Liver (tissue), 9 donors: Measurements from ENCODE around the gene OR1I1. TPM values are rescaled to one million over a fixed set of nuclear protein-coding genes. Genes with fewer than 3 reads are reported as not detected.

Source experiments
- DNase-seq: peaks from one replicate; pipeline ENCODE4 v3.0.0-alpha.2; 2017; ENCODE audit warnings: low spot score
- H3K27ac ChIP-seq, 2 donors: one replicate each; pipeline ENCODE4 v1.7.0; 2013; ENCODE audit warnings: inconsistent platforms in 2 of 2, low read length in 2 of 2, control low read depth in 1 of 2, low read depth in 1 of 2, mild to moderate bottlenecking in 1 of 2
- H3K27me3 ChIP-seq, 4 donors: one replicate each; pipeline versions ENCODE4 v1.6.1 to v1.7.0; 2013; ENCODE audit warnings: low read length in 3 of 4, inconsistent platforms in 1 of 4, mild to moderate bottlenecking in 1 of 4, moderate library complexity in 1 of 4; ENCODE audit not compliant: control insufficient read depth in 4 of 4, insufficient read depth in 4 of 4
- H3K36me3 ChIP-seq, 4 donors: one replicate each; pipeline versions ENCODE4 v1.6.1 to v1.7.0; 2013; ENCODE audit warnings: low read length in 3 of 4, mild to moderate bottlenecking in 3 of 4, low read depth in 1 of 4, moderate library complexity in 1 of 4; ENCODE audit not compliant: control insufficient read depth in 4 of 4, insufficient read depth in 3 of 4
- H3K4me1 ChIP-seq, 4 donors: one replicate each; pipeline versions ENCODE4 v1.6.1 to v1.7.0; 2013; ENCODE audit warnings: low read length in 3 of 4, mild to moderate bottlenecking in 3 of 4, moderate library complexity in 1 of 4; ENCODE audit not compliant: control insufficient read depth in 4 of 4, insufficient read depth in 4 of 4
- H3K4me3 ChIP-seq, 3 donors: one replicate each; pipeline versions ENCODE4 v1.6.1 to v1.7.0; 2013; ENCODE audit warnings: low read length in 3 of 3, control low read depth in 1 of 3, low read depth in 1 of 3, mild to moderate bottlenecking in 1 of 3
- H3K9ac ChIP-seq, 2 donors: one replicate each; pipeline ENCODE4 v1.7.0; 2013; ENCODE audit warnings: low read length in 2 of 2, mild to moderate bottlenecking in 2 of 2, moderate library complexity in 2 of 2, control low read depth in 1 of 2, low read depth in 1 of 2
- H3K9me3 ChIP-seq, 4 donors: one replicate each; pipeline versions ENCODE4 v1.6.1 to v1.7.0; 2013; ENCODE audit warnings: low read length in 3 of 4; ENCODE audit not compliant: control insufficient read depth in 4 of 4
- EGR1 ChIP-seq, 2 donors: IDR thresholded peaks; 2 replicates each; pipeline ENCODE4 v1.6.1; 2016 to 2018; ENCODE audit warnings: antibody characterized with exemption in 2 of 2, low read depth in 2 of 2
- FOXA1 ChIP-seq: IDR thresholded peaks from 2 replicates; pipeline ENCODE4 v1.6.1; 2016; ENCODE audit warnings: antibody characterized with exemption
- FOXA2 ChIP-seq: IDR thresholded peaks from 2 replicates; pipeline ENCODE4 v1.6.1; 2016; ENCODE audit warnings: antibody characterized with exemption
- GABPA ChIP-seq, 2 donors: IDR thresholded peaks in 1 of 2; conservative IDR thresholded peaks in 1 of 2; 2 replicates each; pipeline ENCODE4 v1.6.1; 2016; ENCODE audit warnings: antibody characterized with exemption in 2 of 2, mild to moderate bottlenecking in 1 of 2, moderate library complexity in 1 of 2
- HNF4A ChIP-seq, 2 donors: conservative IDR thresholded peaks; 2 replicates each; pipeline ENCODE4 v1.6.1; 2016; ENCODE audit warnings: antibody characterized with exemption in 2 of 2, mild to moderate bottlenecking in 2 of 2
- HNF4G ChIP-seq: IDR thresholded peaks from 2 replicates; pipeline ENCODE4 v1.6.1; 2016; ENCODE audit warnings: antibody characterized with exemption
- JUND ChIP-seq, 2 donors: IDR thresholded peaks; 2 replicates each; pipeline ENCODE4 v1.6.1; 2016; ENCODE audit warnings: antibody characterized with exemption in 2 of 2
- NR2F2 ChIP-seq: IDR thresholded peaks from 2 replicates; pipeline ENCODE4 v1.6.1; 2016; ENCODE audit warnings: antibody characterized with exemption
- RAD21 ChIP-seq, 2 donors: IDR thresholded peaks; 2 replicates each; pipeline ENCODE4 v1.6.1; 2016; ENCODE audit warnings: antibody characterized with exemption in 2 of 2, mild to moderate bottlenecking in 2 of 2
- RXRA ChIP-seq, 2 donors: IDR thresholded peaks; 2 replicates each; pipeline ENCODE4 v1.6.1; 2017 to 2018; ENCODE audit warnings: antibody characterized with exemption in 2 of 2, mild to moderate bottlenecking in 1 of 2
- SP1 ChIP-seq: IDR thresholded peaks from 2 replicates; pipeline ENCODE4 v1.6.1; 2018; ENCODE audit warnings: antibody characterized with exemption, mild to moderate bottlenecking
- TAF1 ChIP-seq: conservative IDR thresholded peaks from 2 replicates; pipeline ENCODE4 v1.6.1; 2016; ENCODE audit warnings: antibody characterized with exemption, mild to moderate bottlenecking
- YY1 ChIP-seq: IDR thresholded peaks from 2 replicates; pipeline ENCODE4 v1.6.1; 2016; ENCODE audit warnings: antibody characterized with exemption, mild to moderate bottlenecking
- WGBS: extraction: QIAGEN DNeasy Blood & Tissue Kit; methylation state at CpG from one replicate; pipeline ENCODE4 v1.1.7; 2013; 5-methylcytosine and 5-hydroxymethylcytosine counted together
- polyA plus RNA-seq, 2 donors: library from polyadenylated mRNA; stranded (reverse) in 1 of 2; unstranded in 1 of 2; fragments of 200-250 nt in 1 of 2; fragments of >200 nt in 1 of 2; fragmentation: Nextera tagmentation in 1 of 2; extraction: Ambion mirVana in 1 of 2; gene quantifications; one replicate each; pipeline versions ENCODE4 v1.2.1 to v1.2.3, GENCODE V29; 2013 to 2015
- total RNA-seq, 2 donors: library from RNA; depleted of rRNA; stranded (reverse); fragments of >200 nt; gene quantifications; one replicate each; pipeline ENCODE4 v1.2.3, GENCODE V29; 2014
- TF ChIP-seq, protein P1 (sequence below): IDR thresholded peaks from 2 replicates; pipeline ENCODE4 v1.6.1; 2016; ENCODE audit warnings: antibody characterized with exemption
- TF ChIP-seq, protein P2 (sequence below): IDR thresholded peaks from 2 replicates; pipeline ENCODE4 v1.6.1; 2016; ENCODE audit warnings: antibody characterized with exemption
- TF ChIP-seq, protein P3 (sequence below): fragments of 150-350 bp; IDR thresholded peaks from 2 replicates; pipeline ENCODE4 v1.5.1; 2017; ENCODE audit warnings: improper control_type of control experiment, low read depth, low read length; ENCODE audit not compliant: missing input control
- TF ChIP-seq, protein P4 (sequence below): IDR thresholded peaks from 2 replicates; pipeline ENCODE4 v1.6.1; 2016; ENCODE audit warnings: antibody characterized with exemption, mild to moderate bottlenecking
- TF ChIP-seq, protein P5 (sequence below): IDR thresholded peaks from 2 replicates; pipeline ENCODE4 v1.6.1; 2016; ENCODE audit warnings: antibody characterized with exemption
- donor health status: healthy.
- donor health status: healthy.
- donor health status: healthy.
- donor health status: healthy.
- donor health status: healthy.

Gene OR1I1
- total and polyA plus RNA-seq, 4 donors: not detected

DNA sequence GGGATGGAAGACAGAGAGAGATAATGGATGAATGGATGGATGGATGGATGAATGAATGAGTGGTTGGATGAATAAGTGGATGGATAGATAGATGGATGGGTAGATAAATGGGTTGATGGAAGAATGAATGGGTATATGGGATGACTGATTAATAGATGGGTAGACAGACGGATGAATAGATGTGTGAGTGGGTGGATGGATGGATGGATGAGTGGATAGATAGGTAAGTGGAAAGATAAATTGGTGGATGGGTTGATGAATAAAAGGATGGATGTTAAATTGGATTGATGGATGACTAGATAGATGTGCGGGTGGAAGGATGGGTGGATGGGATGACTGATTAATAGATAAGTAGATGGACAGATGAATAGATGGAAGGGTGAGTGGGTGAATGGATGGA, 31.4 kb upstream of the OR1I1 start:
- WGBS: 81% methylated on average over 2 of the region's 2 CpGs
- no peak overlapping the region for H3K27ac ChIP-seq

More for the DNA sequence above, 31.4 kb upstream of the OR1I1 start:
- TF ChIP-seq GABPA (IDR thresholded peaks at IDR 0.05 in 1 of 2, conservative IDR thresholded peaks at IDR 0.05 in 1 of 2) (no peak), YY1 (no peak), JUND (IDR thresholded peaks at IDR 0.05) (no peak), FOXA2 (no peak), RAD21 (IDR thresholded peaks at IDR 0.05) (no peak), SP1 (no peak), HNF4G (no peak), FOXA1 (no peak), HNF4A (conservative IDR thresholded peaks at IDR 0.05) (no peak), TAF1 (no peak), EGR1 (IDR thresholded peaks at IDR 0.05; ENCODE audit: low read depth in 2 of 2) (no peak), NR2F2 (no peak), RXRA (IDR thresholded peaks at IDR 0.05) (no peak)
- TF ChIP-seq, protein P1, sequence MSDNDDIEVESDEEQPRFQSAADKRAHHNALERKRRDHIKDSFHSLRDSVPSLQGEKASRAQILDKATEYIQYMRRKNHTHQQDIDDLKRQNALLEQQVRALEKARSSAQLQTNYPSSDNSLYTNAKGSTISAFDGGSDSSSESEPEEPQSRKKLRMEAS: no peak
- TF ChIP-seq, protein P2, sequence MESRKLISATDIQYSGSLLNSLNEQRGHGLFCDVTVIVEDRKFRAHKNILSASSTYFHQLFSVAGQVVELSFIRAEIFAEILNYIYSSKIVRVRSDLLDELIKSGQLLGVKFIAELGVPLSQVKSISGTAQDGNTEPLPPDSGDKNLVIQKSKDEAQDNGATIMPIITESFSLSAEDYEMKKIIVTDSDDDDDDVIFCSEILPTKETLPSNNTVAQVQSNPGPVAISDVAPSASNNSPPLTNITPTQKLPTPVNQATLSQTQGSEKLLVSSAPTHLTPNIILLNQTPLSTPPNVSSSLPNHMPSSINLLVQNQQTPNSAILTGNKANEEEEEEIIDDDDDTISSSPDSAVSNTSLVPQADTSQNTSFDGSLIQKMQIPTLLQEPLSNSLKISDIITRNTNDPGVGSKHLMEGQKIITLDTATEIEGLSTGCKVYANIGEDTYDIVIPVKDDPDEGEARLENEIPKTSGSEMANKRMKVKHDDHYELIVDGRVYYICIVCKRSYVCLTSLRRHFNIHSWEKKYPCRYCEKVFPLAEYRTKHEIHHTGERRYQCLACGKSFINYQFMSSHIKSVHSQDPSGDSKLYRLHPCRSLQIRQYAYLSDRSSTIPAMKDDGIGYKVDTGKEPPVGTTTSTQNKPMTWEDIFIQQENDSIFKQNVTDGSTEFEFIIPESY: no peak
- TF ChIP-seq, protein P3, sequence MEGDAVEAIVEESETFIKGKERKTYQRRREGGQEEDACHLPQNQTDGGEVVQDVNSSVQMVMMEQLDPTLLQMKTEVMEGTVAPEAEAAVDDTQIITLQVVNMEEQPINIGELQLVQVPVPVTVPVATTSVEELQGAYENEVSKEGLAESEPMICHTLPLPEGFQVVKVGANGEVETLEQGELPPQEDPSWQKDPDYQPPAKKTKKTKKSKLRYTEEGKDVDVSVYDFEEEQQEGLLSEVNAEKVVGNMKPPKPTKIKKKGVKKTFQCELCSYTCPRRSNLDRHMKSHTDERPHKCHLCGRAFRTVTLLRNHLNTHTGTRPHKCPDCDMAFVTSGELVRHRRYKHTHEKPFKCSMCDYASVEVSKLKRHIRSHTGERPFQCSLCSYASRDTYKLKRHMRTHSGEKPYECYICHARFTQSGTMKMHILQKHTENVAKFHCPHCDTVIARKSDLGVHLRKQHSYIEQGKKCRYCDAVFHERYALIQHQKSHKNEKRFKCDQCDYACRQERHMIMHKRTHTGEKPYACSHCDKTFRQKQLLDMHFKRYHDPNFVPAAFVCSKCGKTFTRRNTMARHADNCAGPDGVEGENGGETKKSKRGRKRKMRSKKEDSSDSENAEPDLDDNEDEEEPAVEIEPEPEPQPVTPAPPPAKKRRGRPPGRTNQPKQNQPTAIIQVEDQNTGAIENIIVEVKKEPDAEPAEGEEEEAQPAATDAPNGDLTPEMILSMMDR: no peak
- TF ChIP-seq, protein P4, sequence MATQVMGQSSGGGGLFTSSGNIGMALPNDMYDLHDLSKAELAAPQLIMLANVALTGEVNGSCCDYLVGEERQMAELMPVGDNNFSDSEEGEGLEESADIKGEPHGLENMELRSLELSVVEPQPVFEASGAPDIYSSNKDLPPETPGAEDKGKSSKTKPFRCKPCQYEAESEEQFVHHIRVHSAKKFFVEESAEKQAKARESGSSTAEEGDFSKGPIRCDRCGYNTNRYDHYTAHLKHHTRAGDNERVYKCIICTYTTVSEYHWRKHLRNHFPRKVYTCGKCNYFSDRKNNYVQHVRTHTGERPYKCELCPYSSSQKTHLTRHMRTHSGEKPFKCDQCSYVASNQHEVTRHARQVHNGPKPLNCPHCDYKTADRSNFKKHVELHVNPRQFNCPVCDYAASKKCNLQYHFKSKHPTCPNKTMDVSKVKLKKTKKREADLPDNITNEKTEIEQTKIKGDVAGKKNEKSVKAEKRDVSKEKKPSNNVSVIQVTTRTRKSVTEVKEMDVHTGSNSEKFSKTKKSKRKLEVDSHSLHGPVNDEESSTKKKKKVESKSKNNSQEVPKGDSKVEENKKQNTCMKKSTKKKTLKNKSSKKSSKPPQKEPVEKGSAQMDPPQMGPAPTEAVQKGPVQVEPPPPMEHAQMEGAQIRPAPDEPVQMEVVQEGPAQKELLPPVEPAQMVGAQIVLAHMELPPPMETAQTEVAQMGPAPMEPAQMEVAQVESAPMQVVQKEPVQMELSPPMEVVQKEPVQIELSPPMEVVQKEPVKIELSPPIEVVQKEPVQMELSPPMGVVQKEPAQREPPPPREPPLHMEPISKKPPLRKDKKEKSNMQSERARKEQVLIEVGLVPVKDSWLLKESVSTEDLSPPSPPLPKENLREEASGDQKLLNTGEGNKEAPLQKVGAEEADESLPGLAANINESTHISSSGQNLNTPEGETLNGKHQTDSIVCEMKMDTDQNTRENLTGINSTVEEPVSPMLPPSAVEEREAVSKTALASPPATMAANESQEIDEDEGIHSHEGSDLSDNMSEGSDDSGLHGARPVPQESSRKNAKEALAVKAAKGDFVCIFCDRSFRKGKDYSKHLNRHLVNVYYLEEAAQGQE: no peak
- TF ChIP-seq, protein P5, sequence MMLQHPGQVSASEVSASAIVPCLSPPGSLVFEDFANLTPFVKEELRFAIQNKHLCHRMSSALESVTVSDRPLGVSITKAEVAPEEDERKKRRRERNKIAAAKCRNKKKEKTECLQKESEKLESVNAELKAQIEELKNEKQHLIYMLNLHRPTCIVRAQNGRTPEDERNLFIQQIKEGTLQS: no peak
- no peak for DNase-seq
- H3K4me1 ChIP-seq: no peaks in the 10 kb centered on the region
- H3K36me3 ChIP-seq: no peaks in the 10 kb centered on the region
- H3K27me3 ChIP-seq: peaks cover 0 to 3% (median under 1%) of the 10 kb centered on the region in 4 donors
- H3K9me3 ChIP-seq: no peaks in the 10 kb centered on the region
- no peak overlapping the region for H3K9ac ChIP-seq
- no peak overlapping the region for H3K4me3 ChIP-seq
